HepG2 (cell line): Measurements from ENCODE around the gene CCDC57. TPM values are rescaled to one million over a fixed set of nuclear protein-coding genes. Genes with fewer than 3 reads are reported as not detected.

Experiments used
- AGO2 ChIP-seq: fragments of 200-400 bp; formaldehyde crosslinking; optimal IDR thresholded peaks from 2 replicates; pipeline ENCODE3; 2017; ENCODE audit warnings: mild to moderate bottlenecking, low read depth, low read length, moderate library complexity
- CC2D1A ChIP-seq: sonication (generic); formaldehyde crosslinking; IDR thresholded peaks from 2 replicates; pipeline ENCODE4 v1.8.1; 2023; ENCODE audit warnings: mild to moderate bottlenecking, missing genetic modification reagents
- CHD4 ChIP-seq: fragments of 200-600 bp; sonication (generic); IDR thresholded peaks from 2 replicates; pipeline ENCODE4 v1.7.0; 2017; ENCODE audit warnings: mild to moderate bottlenecking, low read length, borderline replicate concordance
- FOXA3 ChIP-seq: IDR thresholded peaks from 2 replicates; pipeline ENCODE4 v1.6.1; 2016; ENCODE audit warnings: missing genetic modification reagents, missing compliant biosample characterization
- GATAD1 ChIP-seq: IDR thresholded peaks from 2 replicates; pipeline ENCODE4 v1.6.1; 2016; ENCODE audit warnings: missing genetic modification reagents, missing compliant biosample characterization
- JUNB ChIP-seq: sonication (generic); formaldehyde crosslinking; IDR thresholded peaks from 2 replicates; pipeline ENCODE4 v1.8.0; 2022; ENCODE audit warnings: missing genetic modification reagents, mild to moderate bottlenecking, borderline replicate concordance
- KMT2A ChIP-seq: sonication (generic); formaldehyde crosslinking; IDR thresholded peaks from 2 replicates; pipeline ENCODE4 v1.4.0; 2020; ENCODE audit warnings: missing genetic modification reagents
- NFE2 ChIP-seq: sonication (generic); formaldehyde crosslinking; IDR thresholded peaks from 2 replicates; pipeline ENCODE4 v1.4.0; 2020; ENCODE audit warnings: missing genetic modification reagents
- PHF8 ChIP-seq: sonication (generic); formaldehyde crosslinking; IDR thresholded peaks from 2 replicates; pipeline ENCODE4 v1.5.0; 2020; ENCODE audit warnings: missing genetic modification reagents
- POGK ChIP-seq: sonication (generic); formaldehyde crosslinking; conservative IDR thresholded peaks from 2 replicates; pipeline ENCODE4 v1.8.0; 2022; ENCODE audit warnings: mild to moderate bottlenecking, moderate library complexity, missing genetic modification reagents
- REXO4 ChIP-seq: sonication (generic); formaldehyde crosslinking; IDR thresholded peaks from 2 replicates; pipeline ENCODE4 v1.8.0; 2022; ENCODE audit warnings: missing genetic modification reagents, mild to moderate bottlenecking, borderline replicate concordance
- SOX13 ChIP-seq, 3 experiments: fragments of 450-650 bp in 1 of 3; sonication (generic) in 1 of 3; formaldehyde crosslinking in 1 of 3; IDR thresholded peaks in 2 of 3; conservative IDR thresholded peaks in 1 of 3; 2 replicates each; pipeline versions ENCODE4 v1.5.0 to v1.6.1; 2016 to 2020; ENCODE audit warnings: antibody characterized with exemption in 1 of 3, mild to moderate bottlenecking in 1 of 3, missing compliant biosample characterization in 1 of 3, missing genetic modification reagents in 1 of 3, moderate library complexity in 1 of 3
- STAT5B ChIP-seq: sonication (generic); formaldehyde crosslinking; IDR thresholded peaks from 2 replicates; pipeline ENCODE4 v1.4.0; 2020; ENCODE audit warnings: missing genetic modification reagents
- TEAD3 ChIP-seq: optimal IDR thresholded peaks from 2 replicates; pipeline ENCODE3; 2016; ENCODE audit warnings: borderline replicate concordance
- ZBTB1 ChIP-seq: sonication (generic); formaldehyde crosslinking; IDR thresholded peaks from 2 replicates; pipeline ENCODE4 v1.4.0; 2020; ENCODE audit warnings: missing genetic modification reagents, borderline replicate concordance
- ZBTB39 ChIP-seq: sonication (generic); formaldehyde crosslinking; IDR thresholded peaks from 2 replicates; pipeline ENCODE4 v1.5.0; 2020; ENCODE audit warnings: missing genetic modification reagents
- ZFP36 ChIP-seq: fragments of 150-350 bp; IDR thresholded peaks from 2 replicates; pipeline ENCODE4 v1.6.1; 2018; ENCODE audit warnings: borderline replicate concordance, low read length, low read depth; ENCODE audit not compliant: partially characterized antibody
- ZMYM4 ChIP-seq: sonication (generic); formaldehyde crosslinking; IDR thresholded peaks from 2 replicates; pipeline ENCODE4 v1.8.1; 2023; ENCODE audit warnings: mild to moderate bottlenecking, missing genetic modification reagents
- ZNF10 ChIP-seq: sonication (generic); formaldehyde crosslinking; IDR thresholded peaks from 2 replicates; pipeline ENCODE4 v1.4.0; 2020; ENCODE audit warnings: mild to moderate bottlenecking, low read depth, missing genetic modification reagents, borderline replicate concordance
- ZNF138 ChIP-seq: sonication (generic); formaldehyde crosslinking; IDR thresholded peaks from 2 replicates; pipeline ENCODE4 v1.5.0; 2020; ENCODE audit warnings: mild to moderate bottlenecking, low read depth, missing genetic modification reagents
- ZNF432 ChIP-seq: sonication (generic); formaldehyde crosslinking; IDR thresholded peaks from 2 replicates; pipeline ENCODE4 v1.5.0; 2020; ENCODE audit warnings: missing genetic modification reagents, mild to moderate bottlenecking, borderline replicate concordance
- ZNF510 ChIP-seq: sonication (generic); formaldehyde crosslinking; IDR thresholded peaks from 2 replicates; pipeline ENCODE4 v1.4.0; 2020; ENCODE audit warnings: low read depth, mild to moderate bottlenecking, missing genetic modification reagents
- ZNF597 ChIP-seq: sonication (generic); formaldehyde crosslinking; IDR thresholded peaks from 2 replicates; pipeline ENCODE4 v1.5.0; 2020; ENCODE audit warnings: missing genetic modification reagents
- ZNF691 ChIP-seq: sonication (generic); formaldehyde crosslinking; IDR thresholded peaks from 2 replicates; pipeline ENCODE4 v1.4.0; 2020; ENCODE audit warnings: missing genetic modification reagents, low read depth, mild to moderate bottlenecking, borderline replicate concordance
- ZNF792 ChIP-seq: IDR thresholded peaks from 2 replicates; pipeline ENCODE4 v1.6.1; 2016
- polyA plus RNA-seq, 8 experiments: library from polyadenylated mRNA; depleted of rRNA in 3 of 8; stranded (reverse) in 7 of 8; unstranded in 1 of 8; fragments of >200 nt; fragmentation: Illumina TruSeq in 4 of 8; extraction: Trizol in 4 of 8; gene quantifications; 2 replicates each; pipeline versions ENCODE4 v1.2.1 to v1.2.3, GENCODE V29; 2011 to 2016; ENCODE audit warnings: low read depth in 4 of 8, missing spikeins in 1 of 8, mixed read lengths in 1 of 8; ENCODE audit not compliant: insufficient read depth in 1 of 8
- total RNA-seq, 5 experiments: library from RNA; depleted of rRNA; stranded (reverse); fragments of >200 nt; fragmentation: Illumina TruSeq; extraction: Trizol; gene quantifications; 2 replicates each; pipeline ENCODE4 v1.2.3, GENCODE V29; 2016; ENCODE audit warnings: low read depth in 1 of 5

CCDC57 gene
- total and polyA plus RNA-seq, 2 of the 13 experiments (the other 11 are each of a cell fraction or from before 2014, with no cell fraction given), result 59.3 to 59.9 TPM

DNA sequence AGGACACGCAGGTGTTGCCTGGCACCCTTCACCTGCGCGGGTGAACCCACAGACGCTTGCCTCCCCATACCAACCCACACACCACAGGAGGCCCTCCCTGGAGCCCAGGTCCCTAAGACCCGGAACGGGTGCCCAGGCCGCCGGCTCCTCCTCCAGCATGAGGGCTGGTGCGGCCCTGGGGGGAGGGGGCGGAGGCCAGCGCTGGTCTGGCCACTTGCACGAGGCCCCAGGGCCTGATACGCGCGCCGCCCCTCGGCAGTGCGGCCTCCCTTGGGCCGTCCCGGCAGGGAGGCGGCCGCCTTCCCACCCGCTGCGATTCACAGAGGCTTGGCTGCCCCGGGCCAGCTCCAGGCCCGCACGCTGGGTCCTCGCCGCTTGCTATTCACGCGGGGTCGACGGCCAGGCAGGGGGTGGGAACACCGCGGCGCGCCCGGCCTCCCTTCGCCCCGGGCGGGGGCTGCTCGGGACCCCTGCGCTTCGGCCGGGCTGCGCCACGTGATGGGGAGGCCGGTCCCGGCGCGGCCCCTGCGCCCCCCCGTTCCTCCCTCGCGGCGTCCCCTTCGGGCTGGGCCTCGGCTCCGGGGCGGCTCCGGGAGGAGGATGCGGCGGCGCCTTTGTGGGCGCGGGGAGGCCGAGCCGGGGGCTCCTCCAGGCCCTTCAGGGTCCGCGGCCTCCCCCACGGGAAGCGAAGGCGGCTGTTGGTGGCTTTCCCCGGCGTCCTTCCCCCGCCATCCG is 115.3 kb downstream of the CCDC57 start (continued):
- no peak; the same call in 1 of the 2 replicates for TF ChIP-seq POGK (CRISPR knock-in tag)
- TF ChIP-seq ZNF597 (CRISPR knock-in tag), result no peak
- no peak for TF ChIP-seq NFE2
- TF ChIP-seq STAT5B (CRISPR knock-in tag), result no peak
- TF ChIP-seq AGO2, result peak; percentile 93
- no peak for TF ChIP-seq ZMYM4 (CRISPR knock-in tag)
- TF ChIP-seq ZNF432 (CRISPR knock-in tag), result no peak
- TF ChIP-seq CHD4, result no peak
- TF ChIP-seq ZBTB1 (CRISPR knock-in tag), result no peak
- TF ChIP-seq ZNF138, result no peak
- TF ChIP-seq ZNF691 (CRISPR knock-in tag), result peak; percentile 89; the same call in 1 of the 2 replicates
- peak; percentile 15 for TF ChIP-seq TEAD3 (CRISPR knock-in tag)
- no peak for TF ChIP-seq GATAD1
- TF ChIP-seq FOXA3 (CRISPR knock-in tag), result no peak
- TF ChIP-seq KMT2A, result no peak; the same call in 1 of the 2 replicates
- no peak for TF ChIP-seq ZNF10 (CRISPR knock-in tag)
- no peak for TF ChIP-seq REXO4 (CRISPR knock-in tag)
- TF ChIP-seq CC2D1A, result no peak
- peak; percentile 72 for TF ChIP-seq PHF8 (CRISPR knock-in tag)
- no peak for TF ChIP-seq SOX13 (IDR thresholded peaks at IDR 0.05)
- TF ChIP-seq SOX13 (CRISPR knock-in tag; conservative IDR thresholded peaks at IDR 0.05 in 1 of 2, IDR thresholded peaks at IDR 0.05 in 1 of 2), result no peak
- TF ChIP-seq ZNF792 (CRISPR knock-in tag), result no peak
- TF ChIP-seq ZFP36, result no peak
- TF ChIP-seq ZNF510, result 0 out of 2 replicates have a peak, but pooled peaks have one; percentile 53
- TF ChIP-seq ZBTB39 (CRISPR knock-in tag), result no peak
- TF ChIP-seq JUNB, result 0 out of 2 replicates have a peak, but pooled peaks have one; percentile 71
